GM23338 (cell line): ENCODE results near the gene S100PBP. TPM values are rescaled to one million over a fixed set of nuclear protein-coding genes. Genes with fewer than 3 reads are reported as not detected.

ENCODE experiments used
- ATAC-seq: fragments of 200-7000 bp; cut with Tn5 transposase; 3 replicates; pipeline ENCODE4 v1.9.1; 2020
- DNase-seq: peaks from one replicate; pipeline ENCODE4 v3.0.0-alpha.2; 2015; ENCODE audit warnings: low spot score
- H2AFZ ChIP-seq: fragments of 200-600 bp; sonication (generic); 2 replicates; pipeline ENCODE4 v1.8.0; 2016; ENCODE audit warnings: antibody characterized with exemption, mild to moderate bottlenecking, moderate library complexity
- H3F3A ChIP-seq: fragments of 200-600 bp; sonication (generic); replicated peaks from 2 replicates; pipeline ENCODE4 v1.8.0; 2017; ENCODE audit warnings: antibody characterized with exemption, mixed run types, low read depth
- H3K27ac ChIP-seq: fragments of 200-600 bp; sonication (generic); 2 replicates; pipeline ENCODE4 v1.6.1; 2016; ENCODE audit warnings: low read depth
- H3K27me3 ChIP-seq: fragments of 200-600 bp; sonication (generic); 2 replicates; pipeline ENCODE4 v1.8.0; 2016; ENCODE audit warnings: mild to moderate bottlenecking, mixed run types, moderate library complexity; ENCODE audit not compliant: insufficient read depth
- H3K36me3 ChIP-seq: fragments of 200-600 bp; sonication (generic); 2 replicates; pipeline ENCODE4 v1.8.0; 2016; ENCODE audit warnings: mild to moderate bottlenecking; ENCODE audit not compliant: insufficient read depth
- H3K4me1 ChIP-seq: fragments of 200-600 bp; sonication (generic); 2 replicates; pipeline ENCODE4 v1.8.0; 2016; ENCODE audit warnings: mild to moderate bottlenecking, moderate library complexity; ENCODE audit not compliant: insufficient read depth
- H3K4me2 ChIP-seq: fragments of 200-600 bp; sonication (generic); 2 replicates; pipeline ENCODE4 v1.7.1; 2017; ENCODE audit warnings: mixed run types
- H3K4me3 ChIP-seq: fragments of 200-600 bp; sonication (generic); 2 replicates; pipeline ENCODE4 v1.6.1; 2016; ENCODE audit warnings: mixed run types
- H3K79me2 ChIP-seq: fragments of 200-600 bp; sonication (generic); replicated peaks from 2 replicates; pipeline ENCODE4 v1.8.0; 2017; ENCODE audit warnings: mild to moderate bottlenecking; ENCODE audit not compliant: insufficient read depth
- H3K9me2 ChIP-seq: fragments of 200-600 bp; sonication (generic); 2 replicates; pipeline ENCODE4 v1.8.0; 2017; ENCODE audit not compliant: insufficient read depth
- H4K20me1 ChIP-seq: fragments of 200-600 bp; sonication (generic); replicated peaks from 2 replicates; pipeline ENCODE4 v1.8.0; 2017; ENCODE audit warnings: mild to moderate bottlenecking; ENCODE audit not compliant: insufficient read depth
- H3K27ac Mint-ChIP-seq: 2 replicates; pipeline ENCODE4 v1.8.0; 2020; ENCODE audit warnings: inconsistent platforms, mild to moderate bottlenecking, moderate library complexity, mixed read lengths
- H3K27me3 Mint-ChIP-seq: 3 replicates; pipeline ENCODE4 v1.8.0; 2022; ENCODE audit warnings: low read depth, mild to moderate bottlenecking, moderate library complexity, mixed read lengths, inconsistent platforms; ENCODE audit not compliant: insufficient read depth, poor library complexity
- H3K36me3 Mint-ChIP-seq: 3 replicates; pipeline ENCODE4 v1.8.0; 2021; ENCODE audit warnings: low read depth, mild to moderate bottlenecking, inconsistent platforms, moderate library complexity, mixed read lengths
- H3K4me1 Mint-ChIP-seq: 3 replicates; pipeline ENCODE4 v1.8.0; 2020; ENCODE audit warnings: mild to moderate bottlenecking, inconsistent platforms, mixed read lengths
- H3K4me3 Mint-ChIP-seq: 3 replicates; pipeline ENCODE4 v1.8.0; 2021; ENCODE audit warnings: moderate library complexity, mild to moderate bottlenecking, inconsistent platforms, mixed read lengths
- H3K9me3 Mint-ChIP-seq: 3 replicates; pipeline ENCODE4 v1.8.0; 2020; ENCODE audit warnings: moderate library complexity, mild to moderate bottlenecking, inconsistent platforms, mixed read lengths
- CREB1 ChIP-seq: fragments of 250-450 bp; sonication (Bioruptor Pico); IDR thresholded peaks from 2 replicates; pipeline ENCODE4 v1.5.0; 2020; ENCODE audit warnings: low read depth, mild to moderate bottlenecking, moderate library complexity
- EZH2 ChIP-seq: fragments of 200-600 bp; sonication (generic); IDR thresholded peaks from one replicate; pipeline ENCODE4 v1.8.0; 2017; ENCODE audit warnings: antibody characterized with exemption, mild to moderate bottlenecking, low read depth; ENCODE audit not compliant: unreplicated experiment
- EZH2phosphoT487 ChIP-seq: fragments of 200-600 bp; sonication (generic); IDR thresholded peaks from one replicate; pipeline ENCODE4 v1.8.1; 2018; ENCODE audit warnings: antibody characterized with exemption; ENCODE audit not compliant: unreplicated experiment
- JUNB ChIP-seq: IDR thresholded peaks from one replicate; pipeline ENCODE4 v1.6.1; 2016; ENCODE audit warnings: antibody characterized with exemption; ENCODE audit not compliant: unreplicated experiment
- ZNF114 ChIP-seq: fragments of 250-450 bp; sonication (Bioruptor Pico); IDR thresholded peaks from 2 replicates; pipeline ENCODE4 v1.5.0; 2020; ENCODE audit warnings: mild to moderate bottlenecking, moderate library complexity
- polyA plus RNA-seq: library from polyadenylated mRNA; unstranded; fragments of >200 nt; fragmentation: Nextera tagmentation; extraction: Ambion mirVana; gene quantifications from 2 replicates; pipeline ENCODE4 v1.2.1, GENCODE V29; 2016
- total RNA-seq: library from RNA; depleted of rRNA; stranded (reverse); fragments of >200 nt; shearing (Covaris generic); gene quantifications from 2 replicates; pipeline ENCODE4 v1.2.3, GENCODE V29; 2014
- TF ChIP-seq, protein P1 (sequence below): IDR thresholded peaks from 2 replicates; pipeline ENCODE4 v1.6.1; 2016; ENCODE audit warnings: antibody characterized with exemption
- TF ChIP-seq, protein P2 (sequence below): IDR thresholded peaks from one replicate; pipeline ENCODE4 v1.6.1; 2018; ENCODE audit warnings: antibody characterized with exemption; ENCODE audit not compliant: unreplicated experiment
- TF ChIP-seq, protein P3 (sequence below), 2 experiments: fragments of 200-600 bp in 1 of 2; sonication (generic) in 1 of 2; conservative IDR thresholded peaks; 2 replicates each; pipeline versions ENCODE4 v1.5.1 to v1.6.1; 2016 to 2017; ENCODE audit warnings: antibody characterized with exemption in 2 of 2, low read depth in 2 of 2, mild to moderate bottlenecking in 2 of 2, moderate library complexity in 1 of 2

The S100PBP gene
- total and polyA plus RNA-seq, 2 experiments from 2014 or later = 30.6 to 65.2 TPM

DNA sequence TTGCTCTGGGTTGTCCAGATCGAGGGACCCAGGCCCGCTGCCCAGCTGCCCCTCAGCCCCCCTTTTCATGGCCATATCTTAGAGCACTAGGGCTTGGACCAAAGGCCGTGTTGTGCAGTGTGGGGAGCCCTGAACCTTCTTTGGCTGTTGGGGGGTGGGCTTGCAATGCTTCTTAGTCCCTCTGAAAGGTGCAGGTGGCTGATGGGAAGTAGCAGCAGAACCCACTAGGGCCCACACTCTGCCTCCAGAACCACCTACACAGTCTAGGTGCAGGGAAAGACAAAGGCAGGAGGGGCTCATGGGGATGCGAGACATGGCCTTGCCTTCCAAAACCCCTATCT lies 66.5 kb downstream of the S100PBP start:
- peaks cover 27% of the 10 kb centered on the region for H3K27me3 Mint-ChIP-seq
- ATAC-seq = no peak
- H3K4me3 Mint-ChIP-seq = no peak overlapping the region

DNA sequence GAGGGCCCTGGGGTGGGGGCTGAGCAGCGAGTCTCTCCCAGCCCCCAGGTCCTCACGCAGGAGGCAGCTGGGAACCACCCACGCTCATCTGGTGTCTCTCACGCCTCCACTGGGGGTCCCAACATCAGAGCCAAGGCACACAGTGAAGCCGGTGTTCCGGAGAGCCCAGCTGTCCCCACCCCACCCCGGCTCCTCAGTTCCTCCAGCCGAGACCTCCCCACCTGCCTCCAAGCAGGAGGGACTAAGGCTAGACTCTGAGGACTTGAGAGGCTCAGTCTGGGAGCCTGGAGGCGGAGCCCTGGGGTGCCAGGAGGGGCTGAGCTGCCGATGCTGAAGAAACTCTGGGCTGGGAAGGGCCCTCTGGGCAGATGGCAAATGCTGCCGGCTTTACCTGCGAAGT lies 67.3 kb downstream of the S100PBP start:
- Histone ChIP-seq H3K27me3 (peaks cover 38% of the 10 kb centered on the region), H4K20me1 (peaks cover 6% of the 10 kb centered on the region; the same call in 1 of the 2 replicates), H3K36me3 (no peaks in the 10 kb centered on the region), H3K4me3 (no peak overlapping the region), H3K4me2 (no peak overlapping the region), H3K4me1 (peaks cover 15% of the 10 kb centered on the region), H3K79me2 (no peaks in the 10 kb centered on the region), H2AFZ (no peak overlapping the region), H3K27ac (no peak overlapping the region), H3F3A (no peaks in the 10 kb centered on the region), H3K9me2 (no peaks in the 10 kb centered on the region)
- peaks cover 27% of the 10 kb centered on the region for H3K27me3 Mint-ChIP-seq
- H3K36me3 Mint-ChIP-seq = no peaks in the 10 kb centered on the region; the same call in 2 of the 3 replicates
- no peak overlapping the region for H3K27ac Mint-ChIP-seq
- no peaks in the 10 kb centered on the region for H3K9me3 Mint-ChIP-seq
- DNase-seq (no peak), ATAC-seq (no peak)
- no peak overlapping the region for H3K4me3 Mint-ChIP-seq
- peaks cover 20% of the 10 kb centered on the region for H3K4me1 Mint-ChIP-seq
- TF ChIP-seq JUNB = no peak
- no peak for TF ChIP-seq CREB1 (CRISPR knock-in tag)
- no peak for TF ChIP-seq EZH2phosphoT487
- TF ChIP-seq EZH2 = no peak
- TF ChIP-seq, protein P1, sequence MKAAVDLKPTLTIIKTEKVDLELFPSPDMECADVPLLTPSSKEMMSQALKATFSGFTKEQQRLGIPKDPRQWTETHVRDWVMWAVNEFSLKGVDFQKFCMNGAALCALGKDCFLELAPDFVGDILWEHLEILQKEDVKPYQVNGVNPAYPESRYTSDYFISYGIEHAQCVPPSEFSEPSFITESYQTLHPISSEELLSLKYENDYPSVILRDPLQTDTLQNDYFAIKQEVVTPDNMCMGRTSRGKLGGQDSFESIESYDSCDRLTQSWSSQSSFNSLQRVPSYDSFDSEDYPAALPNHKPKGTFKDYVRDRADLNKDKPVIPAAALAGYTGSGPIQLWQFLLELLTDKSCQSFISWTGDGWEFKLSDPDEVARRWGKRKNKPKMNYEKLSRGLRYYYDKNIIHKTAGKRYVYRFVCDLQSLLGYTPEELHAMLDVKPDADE = no peak
- no peak for TF ChIP-seq ZNF114 (CRISPR knock-in tag)
- TF ChIP-seq, protein P2, sequence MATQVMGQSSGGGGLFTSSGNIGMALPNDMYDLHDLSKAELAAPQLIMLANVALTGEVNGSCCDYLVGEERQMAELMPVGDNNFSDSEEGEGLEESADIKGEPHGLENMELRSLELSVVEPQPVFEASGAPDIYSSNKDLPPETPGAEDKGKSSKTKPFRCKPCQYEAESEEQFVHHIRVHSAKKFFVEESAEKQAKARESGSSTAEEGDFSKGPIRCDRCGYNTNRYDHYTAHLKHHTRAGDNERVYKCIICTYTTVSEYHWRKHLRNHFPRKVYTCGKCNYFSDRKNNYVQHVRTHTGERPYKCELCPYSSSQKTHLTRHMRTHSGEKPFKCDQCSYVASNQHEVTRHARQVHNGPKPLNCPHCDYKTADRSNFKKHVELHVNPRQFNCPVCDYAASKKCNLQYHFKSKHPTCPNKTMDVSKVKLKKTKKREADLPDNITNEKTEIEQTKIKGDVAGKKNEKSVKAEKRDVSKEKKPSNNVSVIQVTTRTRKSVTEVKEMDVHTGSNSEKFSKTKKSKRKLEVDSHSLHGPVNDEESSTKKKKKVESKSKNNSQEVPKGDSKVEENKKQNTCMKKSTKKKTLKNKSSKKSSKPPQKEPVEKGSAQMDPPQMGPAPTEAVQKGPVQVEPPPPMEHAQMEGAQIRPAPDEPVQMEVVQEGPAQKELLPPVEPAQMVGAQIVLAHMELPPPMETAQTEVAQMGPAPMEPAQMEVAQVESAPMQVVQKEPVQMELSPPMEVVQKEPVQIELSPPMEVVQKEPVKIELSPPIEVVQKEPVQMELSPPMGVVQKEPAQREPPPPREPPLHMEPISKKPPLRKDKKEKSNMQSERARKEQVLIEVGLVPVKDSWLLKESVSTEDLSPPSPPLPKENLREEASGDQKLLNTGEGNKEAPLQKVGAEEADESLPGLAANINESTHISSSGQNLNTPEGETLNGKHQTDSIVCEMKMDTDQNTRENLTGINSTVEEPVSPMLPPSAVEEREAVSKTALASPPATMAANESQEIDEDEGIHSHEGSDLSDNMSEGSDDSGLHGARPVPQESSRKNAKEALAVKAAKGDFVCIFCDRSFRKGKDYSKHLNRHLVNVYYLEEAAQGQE = no peak

More for the DNA sequence above, 66.5 kb downstream of the S100PBP start:
- Mint-ChIP-seq H3K9me3 (no peaks in the 10 kb centered on the region), H3K27ac (no peak overlapping the region), H3K36me3 (no peaks in the 10 kb centered on the region; the same call in 2 of the 3 replicates), H3K4me1 (peaks cover 20% of the 10 kb centered on the region)
- DNase-seq = no peak
- Histone ChIP-seq H3K79me2 (no peaks in the 10 kb centered on the region), H3K4me1 (peaks cover 15% of the 10 kb centered on the region), H3K4me2 (no peak overlapping the region), H4K20me1 (peaks cover 6% of the 10 kb centered on the region; the same call in 1 of the 2 replicates), H3K9me2 (no peaks in the 10 kb centered on the region), H3K27ac (no peak overlapping the region), H3K27me3 (peaks cover 33% of the 10 kb centered on the region), H3K36me3 (no peaks in the 10 kb centered on the region), H2AFZ (no peak overlapping the region), H3F3A (no peaks in the 10 kb centered on the region), H3K4me3 (no peak overlapping the region)
- TF ChIP-seq, protein P2 = no peak
- TF ChIP-seq, protein P3, sequence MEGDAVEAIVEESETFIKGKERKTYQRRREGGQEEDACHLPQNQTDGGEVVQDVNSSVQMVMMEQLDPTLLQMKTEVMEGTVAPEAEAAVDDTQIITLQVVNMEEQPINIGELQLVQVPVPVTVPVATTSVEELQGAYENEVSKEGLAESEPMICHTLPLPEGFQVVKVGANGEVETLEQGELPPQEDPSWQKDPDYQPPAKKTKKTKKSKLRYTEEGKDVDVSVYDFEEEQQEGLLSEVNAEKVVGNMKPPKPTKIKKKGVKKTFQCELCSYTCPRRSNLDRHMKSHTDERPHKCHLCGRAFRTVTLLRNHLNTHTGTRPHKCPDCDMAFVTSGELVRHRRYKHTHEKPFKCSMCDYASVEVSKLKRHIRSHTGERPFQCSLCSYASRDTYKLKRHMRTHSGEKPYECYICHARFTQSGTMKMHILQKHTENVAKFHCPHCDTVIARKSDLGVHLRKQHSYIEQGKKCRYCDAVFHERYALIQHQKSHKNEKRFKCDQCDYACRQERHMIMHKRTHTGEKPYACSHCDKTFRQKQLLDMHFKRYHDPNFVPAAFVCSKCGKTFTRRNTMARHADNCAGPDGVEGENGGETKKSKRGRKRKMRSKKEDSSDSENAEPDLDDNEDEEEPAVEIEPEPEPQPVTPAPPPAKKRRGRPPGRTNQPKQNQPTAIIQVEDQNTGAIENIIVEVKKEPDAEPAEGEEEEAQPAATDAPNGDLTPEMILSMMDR (conservative IDR thresholded peaks at IDR 0.05; ENCODE audit: low read depth in 2 of 2) = no peak
- TF ChIP-seq ZNF114 (CRISPR knock-in tag) = no peak
- TF ChIP-seq, protein P1 = no peak
